ENCODE measurements around the gene CLIC1.

Gene CLIC1

GRCh38 chr6:31768363-31769257, 32.3 kb upstream of the CLIC1 start:
- no peak for DNase-seq (ENCODE audit: low read depth)

DNA sequence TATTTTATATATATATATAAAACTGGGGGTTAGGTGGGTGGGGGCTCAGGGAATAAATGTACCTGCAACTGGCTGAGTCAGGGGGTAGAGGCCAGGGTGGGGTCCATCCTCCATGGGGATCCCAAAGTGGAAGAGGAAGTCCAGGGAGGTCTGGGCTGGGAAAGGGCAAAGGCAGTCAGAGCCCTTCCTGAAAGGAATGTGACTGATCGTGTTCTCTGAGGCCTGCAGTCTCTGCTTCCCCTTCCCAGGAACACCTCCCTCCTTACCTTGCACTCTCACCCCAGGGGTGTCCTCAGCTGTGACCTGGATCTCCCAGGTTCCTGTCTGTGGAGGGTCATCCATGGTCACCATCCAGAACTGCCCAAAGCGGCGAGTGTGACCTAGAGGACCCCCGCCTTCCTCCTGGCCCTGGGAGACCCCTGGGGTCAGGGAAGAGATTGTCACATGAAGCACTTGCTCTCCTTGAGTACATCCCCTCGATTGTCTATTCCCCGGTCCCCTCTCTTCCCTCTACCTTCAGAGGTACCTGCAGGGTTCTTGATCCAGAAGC, 30.8 kb upstream of the CLIC1 start:
- DNase-seq (ENCODE audit: low read depth), result no peak

DNA sequence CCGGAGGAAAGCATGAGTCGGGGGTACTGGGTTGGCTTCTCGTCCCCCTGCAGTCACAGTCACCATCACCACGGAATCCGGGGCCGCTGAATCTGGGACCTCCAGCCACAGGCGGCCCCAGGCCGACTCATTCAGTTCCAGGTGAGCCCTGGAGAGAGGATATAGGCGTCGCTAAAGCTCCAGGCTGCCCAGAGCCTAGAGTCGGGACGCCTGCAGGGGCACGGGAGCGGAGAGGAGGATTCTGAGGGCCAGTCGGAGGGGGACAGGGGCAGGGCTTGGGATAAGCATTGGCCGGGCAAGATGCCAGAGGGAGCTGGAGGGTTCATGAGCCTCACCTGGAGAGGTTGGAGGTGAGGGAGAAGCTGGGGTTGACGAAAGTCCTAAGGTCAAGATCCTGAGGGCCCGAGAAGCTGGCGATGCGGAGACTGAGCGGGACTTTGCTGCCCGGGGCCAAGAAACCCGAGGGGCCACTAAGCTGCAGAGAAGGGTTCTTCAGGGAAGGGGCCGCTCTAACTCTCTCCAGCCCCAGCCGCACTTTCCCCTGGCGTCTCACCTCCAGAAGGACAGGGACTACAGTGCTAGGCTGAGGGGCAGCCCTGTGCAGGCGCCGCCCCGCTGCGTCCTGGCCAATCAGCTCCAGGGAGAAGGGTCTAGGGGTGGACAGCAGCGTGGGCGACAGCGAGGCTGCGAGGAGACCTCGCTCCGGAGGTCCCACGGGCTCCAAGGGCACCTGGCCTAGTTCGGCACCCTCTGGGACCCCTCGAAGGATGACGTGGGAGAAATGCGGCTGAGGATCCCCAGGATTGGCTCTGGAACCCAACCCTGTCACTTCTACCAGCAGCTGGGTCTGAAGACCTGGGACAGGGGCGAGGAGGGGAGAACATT, 29.8 kb upstream of the CLIC1 start:
- DNase-seq (ENCODE audit: low read depth), result no peak

- no peak for DNase-seq (ENCODE audit: low read depth)
These were observed 29.2 kb upstream of the CLIC1 start for GRCh38 chr6:31765559-31765909.

GRCh38 chr6:31764198-31764597, 27.9 kb upstream of the CLIC1 start:
- DNase-seq (ENCODE audit: low read depth), result no peak

GRCh38 chr6:31763619-31763940, 27.2 kb upstream of the CLIC1 start:
- no peak for DNase-seq (ENCODE audit: low read depth)

DNA sequence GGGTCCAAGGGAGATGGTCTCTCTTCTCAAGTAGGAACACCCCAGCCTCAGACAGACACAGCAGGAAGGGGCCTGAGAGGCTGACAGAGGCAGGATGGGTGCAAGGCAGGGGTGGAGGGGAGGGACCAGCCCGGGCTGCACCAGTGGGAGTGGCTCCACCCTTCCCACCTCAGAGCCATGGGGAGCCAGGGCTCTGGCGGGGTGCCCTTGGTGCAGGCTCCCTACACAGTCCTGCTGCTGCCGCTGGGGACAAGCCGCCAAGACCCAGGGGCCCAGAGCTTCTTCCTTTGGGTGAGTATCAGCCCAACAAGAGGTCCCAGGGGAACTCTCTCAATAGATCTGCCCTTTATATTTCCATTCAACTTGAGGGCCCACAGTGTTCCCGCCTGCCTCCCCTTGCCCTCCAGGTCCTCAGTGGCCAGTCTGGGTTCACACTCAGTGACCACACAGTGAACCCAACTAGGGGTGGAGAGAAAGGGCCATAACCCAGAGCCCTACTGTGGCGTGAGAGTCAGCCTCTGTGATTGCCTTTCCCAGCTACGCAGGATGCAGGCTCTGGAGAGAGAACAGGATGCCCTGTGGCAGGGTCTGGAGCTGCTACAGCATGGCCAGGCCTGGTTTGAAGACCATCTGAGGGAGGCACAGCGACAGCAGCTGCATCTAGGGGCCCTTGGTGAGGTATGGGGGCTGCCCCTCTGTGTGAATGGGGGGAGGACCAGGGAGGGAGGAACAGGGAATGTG, 26.7 kb upstream of the CLIC1 start:
- no peak for DNase-seq (ENCODE audit: low read depth)

DNA sequence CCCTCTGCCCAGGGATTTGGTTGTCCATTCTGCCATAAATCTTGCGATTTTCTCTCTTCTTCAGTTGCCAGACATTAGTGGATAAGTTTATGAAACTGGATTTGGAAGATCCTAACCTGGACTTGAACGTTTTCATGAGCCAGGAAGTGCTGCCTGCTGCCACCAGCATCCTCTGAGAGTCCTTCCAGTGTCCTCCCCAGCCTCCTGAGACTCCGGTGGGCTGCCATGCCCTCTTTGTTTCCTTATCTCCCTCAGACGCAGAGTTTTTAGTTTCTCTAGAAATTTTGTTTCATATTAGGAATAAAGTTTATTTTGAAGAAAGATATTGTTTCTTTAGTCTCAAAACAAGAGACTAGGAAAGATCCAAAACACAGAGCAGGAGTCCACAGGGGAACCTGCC, 26.0 kb upstream of the CLIC1 start, which contains the start of gene SAPCD1:
Gene SAPCD1 (plus strand): TSS at position 301 of the 400 bp plus-strand sequence. CDS start 399 bp downstream, outside the sequence.
- DNase-seq (ENCODE audit: low read depth), result no peak

DNA sequence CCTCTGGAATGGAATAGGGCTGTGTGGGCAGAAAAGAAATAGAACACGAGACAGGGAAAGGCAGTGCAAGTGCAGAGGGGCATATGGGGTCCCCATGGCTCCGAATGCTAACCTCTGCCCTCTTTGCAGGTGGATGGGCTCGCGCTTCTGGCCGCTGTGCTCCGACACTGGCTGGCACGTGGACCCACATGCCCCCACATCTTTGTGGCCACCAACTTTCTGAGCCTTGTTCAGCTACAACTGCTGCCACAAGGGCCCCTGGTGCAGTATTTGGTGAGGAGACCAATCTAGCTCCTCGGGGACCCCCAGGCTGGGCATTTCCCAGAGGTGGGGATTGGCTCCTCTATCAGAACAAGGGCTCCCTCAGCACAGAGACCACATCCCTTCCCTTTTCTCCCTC, 25.0 kb upstream of the CLIC1 start:
- no peak for DNase-seq (ENCODE audit: low read depth)

GRCh38 chr6:31760790-31761189, 24.5 kb upstream of the CLIC1 start:
- no peak for DNase-seq (ENCODE audit: low read depth)

DNA sequence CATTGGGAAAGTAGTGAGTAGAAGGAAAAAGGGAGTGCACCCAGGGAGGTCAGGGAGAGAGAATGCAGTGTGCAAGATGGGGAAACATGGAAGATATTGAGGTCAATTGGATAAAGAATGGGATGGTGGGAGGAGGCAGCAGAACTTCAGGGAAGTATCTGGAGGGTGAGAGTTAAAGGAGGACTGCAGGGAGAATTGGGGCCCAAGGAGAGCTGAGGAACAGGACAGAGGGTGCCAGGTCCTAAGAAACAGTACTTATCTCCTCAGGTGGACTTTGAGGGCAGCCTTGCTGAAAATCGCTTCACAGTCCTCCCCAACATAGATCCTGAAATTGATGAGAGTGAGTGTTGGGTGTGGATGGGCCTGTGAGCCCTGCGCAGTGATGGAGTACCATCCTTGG, 22.0 kb upstream of the CLIC1 start:
- DNase-seq (ENCODE audit: low read depth), result no peak

GRCh38 chr6:31752739-31753319, 16.5 kb upstream of the CLIC1 start:
- no peak for DNase-seq (ENCODE audit: low read depth)

DNA sequence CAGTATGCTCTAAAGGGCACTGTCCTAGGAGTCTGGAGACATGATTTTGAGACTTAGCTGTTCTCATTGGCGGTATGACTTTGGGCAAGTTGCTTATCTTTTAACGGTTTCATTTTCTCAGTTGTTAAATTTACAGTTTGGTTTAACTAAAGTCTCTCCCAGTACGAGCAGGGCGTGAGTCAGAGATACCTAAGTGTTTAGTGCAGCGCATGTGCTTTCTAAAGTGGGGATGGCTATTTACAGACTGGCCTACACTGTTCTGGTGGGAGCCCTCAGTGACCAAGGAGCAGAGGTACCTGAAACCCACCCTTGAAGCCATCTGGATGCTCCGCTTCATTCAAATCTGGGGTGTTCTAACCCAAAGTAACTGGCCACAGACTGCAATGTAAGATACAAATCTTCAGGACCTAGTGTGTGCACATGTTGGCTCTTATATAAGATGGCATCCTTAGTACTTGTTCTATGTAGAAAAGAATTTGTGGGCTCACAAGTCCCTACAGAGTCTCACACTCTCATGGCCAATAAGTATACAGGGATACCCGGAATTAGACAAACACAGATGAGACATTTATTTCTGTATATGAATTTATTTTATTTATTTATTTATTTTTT, 14.2 kb upstream of the CLIC1 start:
- no peak for DNase-seq (ENCODE audit: low read depth)

DNA sequence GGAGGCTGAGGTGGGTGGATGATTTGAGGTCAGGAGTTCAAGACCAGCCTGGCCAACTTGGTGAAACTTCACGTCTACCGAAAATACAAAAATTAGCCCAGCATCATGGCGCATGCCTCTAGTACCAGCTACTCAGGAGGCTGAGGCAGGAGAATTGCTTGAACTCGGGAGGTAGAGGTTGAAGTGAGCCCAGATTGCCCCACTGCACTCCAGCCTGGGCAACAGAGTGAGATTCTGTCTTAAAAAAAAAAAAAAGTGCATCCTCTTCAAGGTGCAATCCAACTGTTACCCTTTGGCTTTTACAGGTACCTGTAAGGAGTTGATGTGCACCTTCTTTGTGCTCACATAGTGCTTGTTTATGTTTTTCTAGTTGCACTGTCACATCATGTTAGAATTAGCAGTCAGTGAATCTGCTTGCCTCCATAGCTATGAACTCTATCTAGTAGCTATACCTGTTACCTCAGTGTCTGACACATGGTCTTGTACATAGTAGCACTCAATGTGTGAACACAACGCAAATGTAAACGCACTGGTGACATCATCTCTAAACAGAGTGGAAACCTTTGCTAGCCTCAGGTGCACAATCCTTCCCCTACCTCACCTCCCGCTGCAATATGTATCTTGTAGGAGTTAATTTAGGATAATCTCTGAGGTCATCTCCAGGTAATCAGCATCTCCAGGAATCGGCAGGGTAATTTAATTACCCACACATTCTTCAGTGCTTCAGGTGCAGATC, 13.1 kb upstream of the CLIC1 start:
- no peak for DNase-seq (ENCODE audit: low read depth)

GRCh38 chr6:31744422-31744821, 8.1 kb upstream of the CLIC1 start:
- no peak for DNase-seq (ENCODE audit: low read depth)

GRCh38 chr6:31742894-31743293, 6.6 kb upstream of the CLIC1 start:
- no peak for DNase-seq (ENCODE audit: low read depth)

DNA sequence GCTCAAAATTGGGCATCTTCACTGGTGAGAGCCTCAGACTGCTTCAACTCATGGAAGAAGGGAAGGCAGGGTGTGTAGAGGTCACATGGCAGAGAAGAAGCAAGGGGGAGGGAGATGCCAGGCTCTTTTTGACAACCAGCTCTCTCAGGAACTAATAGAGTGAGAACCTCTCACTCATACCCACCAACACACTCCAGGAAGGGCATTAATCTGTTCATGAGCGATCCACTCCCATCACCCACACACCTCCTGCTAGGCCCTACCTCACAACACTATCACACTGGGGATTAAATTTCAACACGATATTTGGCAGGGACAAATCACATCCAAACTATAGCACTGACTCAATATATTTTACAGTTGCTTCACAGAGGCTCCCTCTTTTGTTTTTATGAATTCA, 5.5 kb upstream of the CLIC1 start:
- DNase-seq (ENCODE audit: low read depth), result no peak

- no peak for DNase-seq (ENCODE audit: low read depth)
These were observed 4.3 kb upstream of the CLIC1 start for GRCh38 chr6:31740397-31741223.

- DNase-seq (ENCODE audit: low read depth), result peak; percentile 89
These were observed 3.5 kb upstream of the CLIC1 start, which contains the start of gene MSH5 for GRCh38 chr6:31739639-31740396. Gene MSH5 (plus strand): TSS chr6:31740005. CDS start chr6:31740467, 462 bp downstream.
